SK-N-SH treated with all-trans-retinoic acid at 6 μM for 48 hours (cell line): ENCODE data around the gene CCDC6.

ENCODE experiments used
- ATAC-seq: fragments of 200-7000 bp; cut with Tn5 transposase; 3 replicates; pipeline ENCODE4 v1.9.1; 2020; ENCODE audit warnings: mild to moderate bottlenecking, moderate library complexity
- ARNTL ChIP-seq: fragments of 450-650 bp; formaldehyde crosslinking; IDR thresholded peaks from 2 replicates; pipeline ENCODE4 v1.5.0; 2020; ENCODE audit warnings: low read depth, mild to moderate bottlenecking, moderate library complexity, borderline replicate concordance
- BACH2 ChIP-seq: fragments of 250-450 bp; sonication (Bioruptor Pico); IDR thresholded peaks from 2 replicates; pipeline ENCODE4 v1.9.0; 2021; ENCODE audit warnings: mild to moderate bottlenecking, borderline replicate concordance
- CSDC2 ChIP-seq: fragments of 250-450 bp; sonication (Bioruptor Pico); IDR thresholded peaks from 2 replicates; pipeline ENCODE4 v1.5.0; 2020; ENCODE audit warnings: mild to moderate bottlenecking, moderate library complexity
- CSRNP3 ChIP-seq: fragments of 250-450 bp; sonication (Bioruptor Pico); IDR thresholded peaks from 2 replicates; pipeline ENCODE4 v1.5.1; 2021; ENCODE audit warnings: mild to moderate bottlenecking, moderate library complexity
- ESRRG ChIP-seq: fragments of 250-450 bp; sonication (Bioruptor Pico); IDR thresholded peaks from 2 replicates; pipeline ENCODE4 v1.6.1; 2021; ENCODE audit warnings: mild to moderate bottlenecking
- GLIS3 ChIP-seq: fragments of 250-450 bp; sonication (Bioruptor Pico); IDR thresholded peaks from 2 replicates; pipeline ENCODE4 v1.5.0; 2020; ENCODE audit warnings: mild to moderate bottlenecking, moderate library complexity
- ISL1 ChIP-seq: fragments of 250-450 bp; sonication (Bioruptor Pico); IDR thresholded peaks from 2 replicates; pipeline ENCODE4 v2.1.2; 2022; ENCODE audit warnings: mild to moderate bottlenecking, moderate library complexity
- OSR1 ChIP-seq: fragments of 250-450 bp; sonication (Bioruptor Pico); IDR thresholded peaks from 2 replicates; pipeline ENCODE4 v1.8.0; 2022; ENCODE audit warnings: moderate library complexity, mild to moderate bottlenecking, inconsistent platforms
- POU6F1 ChIP-seq: fragments of 250-450 bp; sonication (Bioruptor Pico); IDR thresholded peaks from 2 replicates; pipeline ENCODE4 v1.8.0; 2021; ENCODE audit warnings: low read depth, mild to moderate bottlenecking, moderate library complexity, borderline replicate concordance
- PPARA ChIP-seq: fragments of 250-450 bp; sonication (Bioruptor Pico); IDR thresholded peaks from 2 replicates; pipeline ENCODE4 v1.5.0; 2020; ENCODE audit warnings: mild to moderate bottlenecking, borderline replicate concordance
- RARB ChIP-seq: fragments of 250-450 bp; sonication (Bioruptor Pico); IDR thresholded peaks from 2 replicates; pipeline ENCODE4 v1.8.0; 2021; ENCODE audit warnings: mild to moderate bottlenecking, moderate library complexity
- SNAI2 ChIP-seq: fragments of 250-450 bp; sonication (Bioruptor Pico); IDR thresholded peaks from 2 replicates; pipeline ENCODE4 v1.5.0; 2020; ENCODE audit warnings: mild to moderate bottlenecking, moderate library complexity
- TCF4 ChIP-seq: fragments of 250-450 bp; sonication (Bioruptor Pico); IDR thresholded peaks from 2 replicates; pipeline ENCODE4 v1.8.0; 2021; ENCODE audit warnings: mild to moderate bottlenecking, moderate library complexity, borderline replicate concordance
- TOX ChIP-seq: fragments of 250-450 bp; sonication (Bioruptor Pico); IDR thresholded peaks from 2 replicates; pipeline ENCODE4 v1.8.0; 2021; ENCODE audit warnings: mild to moderate bottlenecking, moderate library complexity, borderline replicate concordance
- TSHZ2 ChIP-seq: fragments of 250-450 bp; sonication (Bioruptor Pico); IDR thresholded peaks from 2 replicates; pipeline ENCODE4 v1.5.0; 2020; ENCODE audit warnings: mild to moderate bottlenecking, moderate library complexity
- ZC3H10 ChIP-seq: fragments of 250-450 bp; sonication (Bioruptor Pico); IDR thresholded peaks from 2 replicates; pipeline ENCODE4 v1.5.1; 2021; ENCODE audit warnings: mild to moderate bottlenecking, moderate library complexity
- ZFP3 ChIP-seq: fragments of 250-450 bp; sonication (Bioruptor Pico); IDR thresholded peaks from 2 replicates; pipeline ENCODE4 v1.5.0; 2020; ENCODE audit warnings: mild to moderate bottlenecking, moderate library complexity
- ZFP30 ChIP-seq: fragments of 450-650 bp; formaldehyde crosslinking; IDR thresholded peaks from 2 replicates; pipeline ENCODE4 v1.5.0; 2022; ENCODE audit warnings: mild to moderate bottlenecking, moderate library complexity
- ZNF565 ChIP-seq: fragments of 450-650 bp; formaldehyde crosslinking; conservative IDR thresholded peaks from 2 replicates; pipeline ENCODE4 v1.5.0; 2020; ENCODE audit warnings: low read depth, mild to moderate bottlenecking, moderate library complexity
- ZNF70 ChIP-seq: fragments of 450-650 bp; formaldehyde crosslinking; IDR thresholded peaks from 2 replicates; pipeline ENCODE4 v1.5.0; 2020; ENCODE audit warnings: mild to moderate bottlenecking, moderate library complexity
- ZNF8 ChIP-seq: fragments of 450-650 bp; formaldehyde crosslinking; IDR thresholded peaks from 2 replicates; pipeline ENCODE4 v1.5.0; 2020; ENCODE audit warnings: mild to moderate bottlenecking, moderate library complexity

Gene CCDC6

GRCh38 chr10:59870152-59870551 lies 36.2 kb downstream of the CCDC6 start:
- no peak for TF ChIP-seq ESRRG (CRISPR knock-in tag)
- no peak for TF ChIP-seq PPARA (CRISPR knock-in tag)
- no peak for TF ChIP-seq ZNF8 (CRISPR knock-in tag)
- TF ChIP-seq TOX = no peak
- no peak for TF ChIP-seq ZNF565 (CRISPR knock-in tag)

GRCh38 chr10:59869594-59869940 lies 36.8 kb downstream of the CCDC6 start:
- ATAC-seq = no peak
- TF ChIP-seq ISL1 (CRISPR knock-in tag) (no peak), PPARA (CRISPR knock-in tag) (no peak), ZFP30 (no peak), ESRRG (CRISPR knock-in tag) (no peak), TOX (no peak), ZNF8 (CRISPR knock-in tag) (no peak), ZFP3 (no peak), ARNTL (CRISPR knock-in tag) (no peak), ZNF565 (CRISPR knock-in tag) (no peak), GLIS3 (CRISPR knock-in tag) (no peak), CSRNP3 (no peak), ZNF70 (CRISPR knock-in tag) (no peak), OSR1 (CRISPR knock-in tag) (no peak), SNAI2 (CRISPR knock-in tag) (no peak), TCF4 (no peak), POU6F1 (CRISPR knock-in tag) (no peak)
- TF ChIP-seq, all 23 proteins: peak for 0

More at GRCh38 chr10:59870152-59870551, 36.2 kb downstream of the CCDC6 start:
- no peak for ATAC-seq

- no peak for TF ChIP-seq GLIS3 (CRISPR knock-in tag)
- no peak for TF ChIP-seq ZFP30
- TF ChIP-seq RARB (CRISPR knock-in tag) = no peak
- no peak for TF ChIP-seq TOX
- no peak for TF ChIP-seq CSRNP3
- TF ChIP-seq, all 23 proteins: peak for 0
- ATAC-seq = no peak
These were observed 37.4 kb downstream of the CCDC6 start for GRCh38 chr10:59868696-59869593.

GRCh38 chr10:59867590-59867989 lies 38.8 kb downstream of the CCDC6 start:
- no peak for TF ChIP-seq CSDC2 (CRISPR knock-in tag)
- TF ChIP-seq PPARA (CRISPR knock-in tag) = no peak
- no peak for TF ChIP-seq OSR1 (CRISPR knock-in tag)
- TF ChIP-seq POU6F1 (CRISPR knock-in tag) = no peak
- no peak for TF ChIP-seq TOX
- no peak for TF ChIP-seq BACH2 (CRISPR knock-in tag)
- no peak for TF ChIP-seq ESRRG (CRISPR knock-in tag)
- TF ChIP-seq ZC3H10 (CRISPR knock-in tag) = no peak
- TF ChIP-seq TCF4 = no peak
- TF ChIP-seq GLIS3 (CRISPR knock-in tag) = no peak
- no peak for ATAC-seq

- no peak for TF ChIP-seq ZNF70 (CRISPR knock-in tag)
- TF ChIP-seq CSDC2 (CRISPR knock-in tag) = no peak
- no peak for TF ChIP-seq CSRNP3
- TF ChIP-seq RARB (CRISPR knock-in tag) = no peak
- TF ChIP-seq ZNF8 (CRISPR knock-in tag) = no peak
- TF ChIP-seq TSHZ2 (CRISPR knock-in tag) = no peak
- ATAC-seq = peak; percentile 77
These were observed 41.3 kb downstream of the CCDC6 start for GRCh38 chr10:59865101-59865500.
